ENCODE data around the gene STING1. TPM values are rescaled to one million over a fixed set of nuclear protein-coding genes. Genes with fewer than 3 reads are reported as not detected.

STING1 gene
- total and polyA plus RNA-seq, 2 of the 13 experiments (the other 11 are each of a cell fraction or from before 2014, with no cell fraction given), result 1.3 to 4.4 TPM

DNA sequence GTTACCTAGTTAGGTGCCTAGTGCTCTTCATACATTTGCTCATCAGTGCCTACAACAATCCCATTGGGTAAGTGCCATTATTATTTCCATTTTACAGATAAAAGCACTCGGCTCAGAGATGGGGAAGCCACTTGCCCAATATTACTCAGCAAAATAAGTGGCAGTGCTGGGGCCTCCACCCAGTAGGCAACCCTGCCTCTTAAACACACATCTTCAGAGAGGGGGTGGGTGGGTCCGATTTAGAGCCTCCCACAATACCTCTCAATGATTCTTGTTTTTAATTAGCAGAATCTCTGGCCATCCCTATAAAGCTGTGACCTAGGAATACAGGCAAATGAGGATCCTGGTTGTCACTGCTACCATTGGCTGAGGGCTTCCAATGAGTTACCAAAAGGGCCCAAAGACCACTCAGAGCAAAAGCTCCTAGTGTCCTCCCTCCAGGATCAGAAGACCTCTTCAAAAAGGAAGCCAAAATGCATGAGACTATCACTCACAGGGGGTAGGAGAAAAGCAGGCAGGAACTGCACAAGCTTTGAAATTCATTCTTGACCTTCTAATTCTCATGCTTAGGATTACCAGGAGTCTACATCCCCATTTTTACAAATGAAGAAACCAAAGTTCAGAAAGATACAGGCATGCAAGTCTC is 42.5 kb upstream of the STING1 start (continued):
- TF ChIP-seq, protein P1, sequence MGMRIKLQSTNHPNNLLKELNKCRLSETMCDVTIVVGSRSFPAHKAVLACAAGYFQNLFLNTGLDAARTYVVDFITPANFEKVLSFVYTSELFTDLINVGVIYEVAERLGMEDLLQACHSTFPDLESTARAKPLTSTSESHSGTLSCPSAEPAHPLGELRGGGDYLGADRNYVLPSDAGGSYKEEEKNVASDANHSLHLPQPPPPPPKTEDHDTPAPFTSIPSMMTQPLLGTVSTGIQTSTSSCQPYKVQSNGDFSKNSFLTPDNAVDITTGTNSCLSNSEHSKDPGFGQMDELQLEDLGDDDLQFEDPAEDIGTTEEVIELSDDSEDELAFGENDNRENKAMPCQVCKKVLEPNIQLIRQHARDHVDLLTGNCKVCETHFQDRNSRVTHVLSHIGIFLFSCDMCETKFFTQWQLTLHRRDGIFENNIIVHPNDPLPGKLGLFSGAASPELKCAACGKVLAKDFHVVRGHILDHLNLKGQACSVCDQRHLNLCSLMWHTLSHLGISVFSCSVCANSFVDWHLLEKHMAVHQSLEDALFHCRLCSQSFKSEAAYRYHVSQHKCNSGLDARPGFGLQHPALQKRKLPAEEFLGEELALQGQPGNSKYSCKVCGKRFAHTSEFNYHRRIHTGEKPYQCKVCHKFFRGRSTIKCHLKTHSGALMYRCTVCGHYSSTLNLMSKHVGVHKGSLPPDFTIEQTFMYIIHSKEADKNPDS (CRISPR knock-in tag; IDR thresholded peaks at IDR 0.05), result peak; percentile 34; the same call in 1 of the 2 replicates
- no peak; the same call in 1 of the 2 replicates for TF ChIP-seq ZNF607 (CRISPR knock-in tag; IDR thresholded peaks at IDR 0.05; ENCODE audit: borderline replicate concordance)

DNA sequence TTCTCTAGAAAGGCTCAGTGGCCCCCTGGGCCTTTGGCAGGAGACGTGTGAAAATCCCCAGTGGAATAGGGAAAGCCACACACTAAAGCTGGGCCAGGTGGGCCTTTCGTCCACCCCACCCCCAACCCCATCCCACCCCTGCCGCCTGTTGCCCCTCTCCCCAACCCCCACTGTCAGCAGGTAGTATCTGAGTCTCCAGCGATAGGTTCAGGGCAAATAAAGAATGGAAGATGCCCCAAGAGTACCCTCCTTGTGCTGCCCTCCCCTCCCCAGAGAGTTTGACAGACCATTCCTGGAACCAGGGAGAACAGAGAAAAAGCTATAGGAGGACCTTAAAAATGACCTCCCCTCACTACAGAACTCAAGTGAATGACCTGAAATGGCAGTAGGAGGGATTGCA is 41.9 kb upstream of the STING1 start:
- H3K4me1 ChIP-seq (ENCODE audit: insufficient read depth, low read length), result peaks cover 74% of the 10 kb centered on the region
- no peak for DNase-seq (ENCODE audit: low spot score)
- peaks cover 52% of the 10 kb centered on the region for H3K79me2 ChIP-seq (ENCODE audit: insufficient read depth, low read length)
- in situ Hi-C loops (cut with HindIII; ENCODE audit: extremely low pct_ligation_motif_present, low pct_unique_long_range_greater_than_20kb), result no loop called here
- no peak for ATAC-seq
- H3K9me3 ChIP-seq (ENCODE audit: low read length), result no peaks in the 10 kb centered on the region
- 100% methylated on average over 3 of the region's 4 CpGs for WGBS (ENCODE audit: low lambda C conversion rate)
- no peak for TF ChIP-seq HES4 (CRISPR knock-in tag; IDR thresholded peaks at IDR 0.05; ENCODE audit: borderline replicate concordance)
- TF ChIP-seq DNMT1 (CRISPR knock-in tag; IDR thresholded peaks at IDR 0.05), result no peak
- TF ChIP-seq, protein P2, sequence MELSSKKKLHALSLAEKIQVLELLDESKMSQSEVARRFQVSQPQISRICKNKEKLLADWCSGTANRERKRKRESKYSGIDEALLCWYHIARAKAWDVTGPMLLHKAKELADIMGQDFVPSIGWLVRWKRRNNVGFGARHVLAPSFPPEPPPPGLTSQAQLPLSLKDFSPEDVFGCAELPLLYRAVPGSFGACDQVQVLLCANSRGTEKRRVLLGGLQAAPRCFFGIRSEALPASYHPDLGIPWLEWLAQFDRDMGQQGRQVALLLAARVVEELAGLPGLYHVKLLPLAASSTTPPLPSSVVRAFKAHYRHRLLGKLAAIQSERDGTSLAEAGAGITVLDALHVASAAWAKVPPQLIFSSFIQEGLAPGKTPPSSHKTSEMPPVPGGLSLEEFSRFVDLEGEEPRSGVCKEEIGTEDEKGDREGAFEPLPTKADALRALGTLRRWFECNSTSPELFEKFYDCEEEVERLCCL (CRISPR knock-in tag; IDR thresholded peaks at IDR 0.05; ENCODE audit: borderline replicate concordance), result no peak
- TF ChIP-seq ZFP1 (CRISPR knock-in tag; IDR thresholded peaks at IDR 0.05), result no peak
- TF ChIP-seq SP1 (IDR thresholded peaks at IDR 0.05), result no peak
- no peak for TF ChIP-seq SP1 (CRISPR knock-in tag; IDR thresholded peaks at IDR 0.05)
- TF ChIP-seq ZNF749 (CRISPR knock-in tag; IDR thresholded peaks at IDR 0.05; ENCODE audit: borderline replicate concordance), result no peak
- TF ChIP-seq, protein P3, sequence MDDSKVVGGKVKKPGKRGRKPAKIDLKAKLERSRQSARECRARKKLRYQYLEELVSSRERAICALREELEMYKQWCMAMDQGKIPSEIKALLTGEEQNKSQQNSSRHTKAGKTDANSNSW (CRISPR knock-in tag; IDR thresholded peaks at IDR 0.05; ENCODE audit: borderline replicate concordance), result no peak
- TF ChIP-seq TARDBP (CRISPR knock-in tag; IDR thresholded peaks at IDR 0.05), result no peak
- TF ChIP-seq TMF1 (CRISPR knock-in tag; IDR thresholded peaks at IDR 0.05; ENCODE audit: low read depth), result no peak
- TF ChIP-seq, protein P4, sequence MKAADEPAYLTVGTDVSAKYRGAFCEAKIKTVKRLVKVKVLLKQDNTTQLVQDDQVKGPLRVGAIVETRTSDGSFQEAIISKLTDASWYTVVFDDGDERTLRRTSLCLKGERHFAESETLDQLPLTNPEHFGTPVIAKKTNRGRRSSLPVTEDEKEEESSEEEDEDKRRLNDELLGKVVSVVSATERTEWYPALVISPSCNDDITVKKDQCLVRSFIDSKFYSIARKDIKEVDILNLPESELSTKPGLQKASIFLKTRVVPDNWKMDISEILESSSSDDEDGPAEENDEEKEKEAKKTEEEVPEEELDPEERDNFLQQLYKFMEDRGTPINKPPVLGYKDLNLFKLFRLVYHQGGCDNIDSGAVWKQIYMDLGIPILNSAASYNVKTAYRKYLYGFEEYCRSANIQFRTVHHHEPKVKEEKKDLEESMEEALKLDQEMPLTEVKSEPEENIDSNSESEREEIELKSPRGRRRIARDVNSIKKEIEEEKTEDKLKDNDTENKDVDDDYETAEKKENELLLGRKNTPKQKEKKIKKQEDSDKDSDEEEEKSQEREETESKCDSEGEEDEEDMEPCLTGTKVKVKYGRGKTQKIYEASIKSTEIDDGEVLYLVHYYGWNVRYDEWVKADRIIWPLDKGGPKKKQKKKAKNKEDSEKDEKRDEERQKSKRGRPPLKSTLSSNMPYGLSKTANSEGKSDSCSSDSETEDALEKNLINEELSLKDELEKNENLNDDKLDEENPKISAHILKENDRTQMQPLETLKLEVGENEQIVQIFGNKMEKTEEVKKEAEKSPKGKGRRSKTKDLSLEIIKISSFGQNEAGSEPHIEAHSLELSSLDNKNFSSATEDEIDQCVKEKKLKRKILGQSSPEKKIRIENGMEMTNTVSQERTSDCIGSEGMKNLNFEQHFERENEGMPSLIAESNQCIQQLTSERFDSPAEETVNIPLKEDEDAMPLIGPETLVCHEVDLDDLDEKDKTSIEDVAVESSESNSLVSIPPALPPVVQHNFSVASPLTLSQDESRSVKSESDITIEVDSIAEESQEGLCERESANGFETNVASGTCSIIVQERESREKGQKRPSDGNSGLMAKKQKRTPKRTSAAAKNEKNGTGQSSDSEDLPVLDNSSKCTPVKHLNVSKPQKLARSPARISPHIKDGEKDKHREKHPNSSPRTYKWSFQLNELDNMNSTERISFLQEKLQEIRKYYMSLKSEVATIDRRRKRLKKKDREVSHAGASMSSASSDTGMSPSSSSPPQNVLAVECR (CRISPR knock-in tag; IDR thresholded peaks at IDR 0.05; ENCODE audit: borderline replicate concordance), result no peak
- no peak for TF ChIP-seq CBFB (CRISPR knock-in tag; IDR thresholded peaks at IDR 0.05)
- intact Hi-C loops (cut with micrococcal nuclease; ENCODE audit: unreplicated experiment), result no loop called here
- H3K4me3 ChIP-seq (replicated peaks in 1 of 3; ENCODE audit: insufficient read depth in 1 of 3, low read depth in 2 of 3, low read length in 3 of 3), result peak overlapping the region in 1 of 3 experiments; percentile 41; a peak in 2 of 6 replicates
- peak overlapping the region; percentile 74; the same call in 1 of the 2 replicates for H3K9ac ChIP-seq (ENCODE audit: insufficient read depth, low read depth, low read length)
- no TSS peak for BruUV-seq (replicated peaks)
- H3K27me3 ChIP-seq (ENCODE audit: control insufficient read depth in 1 of 2, insufficient read depth in 2 of 2, low read length in 2 of 2), result no peaks in the 10 kb centered on the region; a peak in 1 of 5 replicates
- peak overlapping the region; percentile 62 for H2AFZ ChIP-seq (ENCODE audit: low read length)
- ChIA-PET POLR2A (interaction anchor here (1.0 to 2.4 kb wide), 2 partner anchors 21 kb away, joined by 3 to 10 read pairs; no protein-coding TSS in a partner anchor), CTCF (ENCODE audit: low intra/inter-chr PET ratio, low total read pairs) (no interaction called here)
- H3K4me2 ChIP-seq (ENCODE audit: low read depth, low read length), result peak overlapping the region; percentile 82
- FAIRE-seq, result no peak
- H3K36me3 ChIP-seq (replicated peaks in 1 of 2; ENCODE audit: control insufficient read depth in 1 of 2, insufficient read depth in 2 of 2, low read length in 2 of 2), result no peaks in the 10 kb centered on the region
- peak overlapping the region; percentile 60 for H3K27ac ChIP-seq (ENCODE audit: extremely low read length, insufficient read depth, low read length)
- H4K20me1 ChIP-seq (ENCODE audit: insufficient read depth, low read length), result no peaks in the 10 kb centered on the region

Data from HepG2 (cell line).